WTC11 (cell line): ENCODE results near the gene LRRC23. TPM values are rescaled to one million over a fixed set of nuclear protein-coding genes. Genes with fewer than 3 reads are reported as not detected.

Experiments
- ATAC-seq: fragments of 200-7000 bp; cut with Tn5 transposase; 2 replicates; pipeline ENCODE4 v1.10.0; 2021; ENCODE audit warnings: mild to moderate bottlenecking, moderate library complexity
- CTCF ChIA-PET: fragments of 300-600 bp; sonication (Branson Sonifier 250); formaldehyde crosslinking; loops from one replicate; lab custom pipeline; 2021; ENCODE audit warnings: antibody characterized with exemption; lab: Charles Lee
- POLR2A ChIA-PET: fragments of 350-600 bp; sonication (Branson Sonifier 250); formaldehyde crosslinking; loops from one replicate; lab custom pipeline; 2021; ENCODE audit warnings: antibody characterized with exemption; lab: Charles Lee
- DNase-seq: peaks from one replicate; pipeline ENCODE4 v3.0.0; 2021; ENCODE audit warnings: low spot score
- H3K27ac Mint-ChIP-seq: 2 replicates; pipeline ENCODE4 v1.8.0; 2021; ENCODE audit warnings: mixed read lengths
- H3K27me3 Mint-ChIP-seq: 2 replicates; pipeline ENCODE4 v1.8.0; 2021; ENCODE audit warnings: low read depth, mild to moderate bottlenecking, moderate library complexity, mixed read lengths
- H3K36me3 Mint-ChIP-seq: 2 replicates; pipeline ENCODE4 v1.8.0; 2021; ENCODE audit warnings: mixed read lengths
- H3K4me1 Mint-ChIP-seq: 2 replicates; pipeline ENCODE4 v1.8.0; 2022; ENCODE audit warnings: mixed read lengths
- H3K4me3 Mint-ChIP-seq: 2 replicates; pipeline ENCODE4 v1.8.0; 2021; ENCODE audit warnings: mild to moderate bottlenecking, moderate library complexity, mixed read lengths
- H3K9me3 Mint-ChIP-seq: 2 replicates; pipeline ENCODE4 v1.8.0; 2021; ENCODE audit warnings: mixed read lengths
- AR ChIP-seq: fragments of 250-450 bp; sonication (Bioruptor Pico); IDR thresholded peaks from 2 replicates; pipeline ENCODE4 v1.9.0; 2021; ENCODE audit warnings: mild to moderate bottlenecking
- ATF6 ChIP-seq: sonication (generic); formaldehyde crosslinking; IDR thresholded peaks from 2 replicates; pipeline ENCODE4 v1.8.1; 2023; ENCODE audit warnings: mild to moderate bottlenecking, missing genetic modification reagents
- CTCF ChIP-seq: fragments of 200-600 bp; IDR thresholded peaks from 2 replicates; pipeline ENCODE4 v1.8.0; 2022; ENCODE audit warnings: antibody characterized with exemption
- ESRRA ChIP-seq: sonication (generic); formaldehyde crosslinking; IDR thresholded peaks from 2 replicates; pipeline ENCODE4 v1.8.1; 2022; ENCODE audit warnings: mild to moderate bottlenecking, missing genetic modification reagents, borderline replicate concordance
- GTF2I ChIP-seq: fragments of 250-450 bp; sonication (Bioruptor Pico); conservative IDR thresholded peaks from 2 replicates; pipeline ENCODE4 v1.4.0; 2021; ENCODE audit warnings: mild to moderate bottlenecking
- HMGA2 ChIP-seq: fragments of 250-450 bp; sonication (Bioruptor Pico); IDR thresholded peaks from 2 replicates; pipeline ENCODE4 v1.4.0; 2021; ENCODE audit warnings: mild to moderate bottlenecking, moderate library complexity
- IRF1 ChIP-seq: sonication (generic); formaldehyde crosslinking; IDR thresholded peaks from 2 replicates; pipeline ENCODE4 v1.8.0; 2023; ENCODE audit warnings: missing genetic modification reagents
- JUN ChIP-seq: sonication (generic); formaldehyde crosslinking; IDR thresholded peaks from 2 replicates; pipeline ENCODE4 v1.8.0; 2023; ENCODE audit warnings: mild to moderate bottlenecking, missing genetic modification reagents
- MLX ChIP-seq: sonication (generic); formaldehyde crosslinking; IDR thresholded peaks from 2 replicates; pipeline ENCODE4 v1.8.1; 2023; ENCODE audit warnings: mild to moderate bottlenecking, missing genetic modification reagents, moderate library complexity
- NR2C2 ChIP-seq: sonication (generic); formaldehyde crosslinking; IDR thresholded peaks from 2 replicates; pipeline ENCODE4 v1.8.0; 2022; ENCODE audit warnings: mild to moderate bottlenecking, missing genetic modification reagents
- PRDM15 ChIP-seq: sonication (generic); formaldehyde crosslinking; IDR thresholded peaks from 2 replicates; pipeline ENCODE4 v1.8.0; 2022; ENCODE audit warnings: missing genetic modification reagents
- PRRX2 ChIP-seq: fragments of 250-450 bp; sonication (Bioruptor Pico); IDR thresholded peaks from 2 replicates; pipeline ENCODE4 v1.8.0; 2021; ENCODE audit warnings: mild to moderate bottlenecking
- RELA ChIP-seq: sonication (generic); formaldehyde crosslinking; IDR thresholded peaks from 2 replicates; pipeline ENCODE4 v1.8.1; 2022; ENCODE audit warnings: missing genetic modification reagents, mild to moderate bottlenecking, borderline replicate concordance
- SMAD3 ChIP-seq: sonication (generic); formaldehyde crosslinking; IDR thresholded peaks from 2 replicates; pipeline ENCODE4 v1.8.0; 2022; ENCODE audit warnings: missing genetic modification reagents, mild to moderate bottlenecking, borderline replicate concordance
- SOX15 ChIP-seq: fragments of 250-450 bp; sonication (Bioruptor Pico); IDR thresholded peaks from 2 replicates; pipeline ENCODE4 v1.9.0; 2021; ENCODE audit warnings: mild to moderate bottlenecking
- TCF7 ChIP-seq: sonication (generic); formaldehyde crosslinking; IDR thresholded peaks from 2 replicates; pipeline ENCODE4 v1.8.0; 2022; ENCODE audit warnings: mild to moderate bottlenecking, low read depth, missing genetic modification reagents, moderate library complexity
- ZNF281 ChIP-seq: sonication (generic); formaldehyde crosslinking; IDR thresholded peaks from 2 replicates; pipeline ENCODE4 v1.8.0; 2023; ENCODE audit warnings: mild to moderate bottlenecking, missing genetic modification reagents
- total RNA-seq: library from RNA; stranded (reverse); gene quantifications from 3 replicates; pipeline ENCODE4 v1.2.3, GENCODE V29; 2021

The LRRC23 gene
- total RNA-seq, 1 experiment from 2014 or later, result 3.1 TPM

- ATAC-seq (no peak), DNase-seq (no peak)
- TF ChIP-seq GTF2I (CRISPR knock-in tag) (no peak), ZNF281 (CRISPR knock-in tag) (no peak), PRRX2 (CRISPR knock-in tag) (no peak), SOX15 (CRISPR knock-in tag) (no peak), IRF1 (CRISPR knock-in tag) (no peak), SMAD3 (CRISPR knock-in tag) (no peak), CTCF (no peak), HMGA2 (CRISPR knock-in tag) (no peak), ATF6 (CRISPR knock-in tag) (no peak), JUN (CRISPR knock-in tag) (no peak), MLX (CRISPR knock-in tag) (no peak)
- H3K4me1 Mint-ChIP-seq, result peaks cover 12% of the 10 kb centered on the region
- H3K27me3 Mint-ChIP-seq, result peaks cover 4% of the 10 kb centered on the region
- H3K4me3 Mint-ChIP-seq, result no peak overlapping the region
- H3K36me3 Mint-ChIP-seq, result no peaks in the 10 kb centered on the region
- H3K27ac Mint-ChIP-seq, result no peak overlapping the region
- no peaks in the 10 kb centered on the region for H3K9me3 Mint-ChIP-seq
- ChIA-PET POLR2A (no interaction called here), CTCF (interaction anchor here (0.9 to 1.5 kb wide), 3 partner anchors 8 to 38 kb away, joined by 4 to 5 read pairs (median 4); no protein-coding TSS in a partner anchor)
Observed at GRCh38 chr12:6899427-6899826, 5.2 kb upstream of the LRRC23 start.

GRCh38 chr12:6899837-6900519 lies 4.6 kb upstream of the LRRC23 start:
- Mint-ChIP-seq H3K4me1 (peaks cover 12% of the 10 kb centered on the region), H3K27me3 (peaks cover 2% of the 10 kb centered on the region), H3K4me3 (no peak overlapping the region), H3K36me3 (no peaks in the 10 kb centered on the region), H3K9me3 (no peaks in the 10 kb centered on the region), H3K27ac (no peak overlapping the region)
- POLR2A ChIA-PET, result no interaction called here
- TF ChIP-seq TCF7 (no peak), GTF2I (CRISPR knock-in tag) (no peak), AR (CRISPR knock-in tag) (no peak), RELA (CRISPR knock-in tag) (no peak), ESRRA (no peak), PRDM15 (CRISPR knock-in tag) (no peak), NR2C2 (CRISPR knock-in tag) (no peak)
- ATAC-seq (no peak), DNase-seq (peak; percentile 56)
- CTCF ChIA-PET, result interaction anchor here (0.9 to 1.5 kb wide), 3 partner anchors 9 to 38 kb away, joined by 4 to 5 read pairs (median 4); no protein-coding TSS in a partner anchor
